Measurements from ENCODE around the gene MISP3.
"Not testable (repeated sequence)": the region's sequence is repeated elsewhere in the genome, so short reads cannot be mapped to it uniquely, and the experiment has no call there.

The MISP3 gene

GRCh38 chr19:14072535-14073260, at the start of gene MISP3:
MISP3 (plus strand) TSS chr19:14072786; CDS start chr19:14073310, 524 bp downstream.
- peak; percentile 16 for DNase-seq (ENCODE audit: low spot score)

GRCh38 chr19:14023404-14024235, 49.0 kb upstream of the MISP3 start:
- DNase-seq (ENCODE audit: low spot score) = no peak

GRCh38 chr19:14026652-14027192, 45.9 kb upstream of the MISP3 start:
- not testable (repeated sequence) for DNase-seq (ENCODE audit: low spot score)

- no peak for DNase-seq (ENCODE audit: low spot score)
Observed at GRCh38 chr19:14027856-14028450, 44.6 kb upstream of the MISP3 start, which contains the start of gene RLN3. RLN3 (plus strand) TSS chr19:14028148; CDS start chr19:14028205, 57 bp downstream.

- no peak for DNase-seq (ENCODE audit: low spot score)
Observed at GRCh38 chr19:14028901-14029300, 43.7 kb upstream of the MISP3 start.

- peak; percentile 86 for DNase-seq (ENCODE audit: low spot score)
Observed at GRCh38 chr19:14030997-14031718, 41.4 kb upstream of the MISP3 start.

- DNase-seq (ENCODE audit: low spot score) = peak; percentile 84
Observed at GRCh38 chr19:14031719-14032480, 40.7 kb upstream of the MISP3 start, which contains the start of gene IL27RA. IL27RA (plus strand) TSS chr19:14031762; CDS start chr19:14031873, 111 bp downstream.

GRCh38 chr19:14033946-14034345, 38.6 kb upstream of the MISP3 start:
- no peak for DNase-seq (ENCODE audit: low spot score)

- DNase-seq (ENCODE audit: low spot score) = not testable (repeated sequence)
Observed at GRCh38 chr19:14035159-14035558, 37.4 kb upstream of the MISP3 start.

- DNase-seq (ENCODE audit: low spot score) = no peak
Observed at GRCh38 chr19:14035706-14036105, 36.9 kb upstream of the MISP3 start.

- no peak for DNase-seq (ENCODE audit: low spot score)
Observed at GRCh38 chr19:14039181-14039580, 33.4 kb upstream of the MISP3 start.

GRCh38 chr19:14042659-14043608, 29.7 kb upstream of the MISP3 start:
- DNase-seq (ENCODE audit: low spot score) = peak; percentile 64

GRCh38 chr19:14047866-14048265, 24.7 kb upstream of the MISP3 start:
- DNase-seq (ENCODE audit: low spot score) = not testable (repeated sequence)

- DNase-seq (ENCODE audit: low spot score) = peak; percentile 78
Observed at GRCh38 chr19:14048443-14049153, 24.0 kb upstream of the MISP3 start.

- DNase-seq (ENCODE audit: low spot score) = no peak
Observed at GRCh38 chr19:14050512-14050911, 22.1 kb upstream of the MISP3 start.

- DNase-seq (ENCODE audit: low spot score) = not testable (repeated sequence)
Observed at GRCh38 chr19:14050961-14051360, 21.6 kb upstream of the MISP3 start.

- DNase-seq (ENCODE audit: low spot score) = no peak
Observed at GRCh38 chr19:14051980-14052379, 20.6 kb upstream of the MISP3 start.

GRCh38 chr19:14052470-14052869, 20.1 kb upstream of the MISP3 start:
- no peak for DNase-seq (ENCODE audit: low spot score)

GRCh38 chr19:14053032-14053431, 19.6 kb upstream of the MISP3 start:
- DNase-seq (ENCODE audit: low spot score) = no peak
